ENCODE results near the gene IRAK1BP1.
A peak's percentile ranks its signal among the peaks of the same experiment; 100 is the strongest.
"Not testable (repeated sequence)": the region's sequence is repeated elsewhere in the genome, so short reads cannot be mapped to it uniquely, and the experiment has no call there.

IRAK1BP1 gene

GRCh38 chr6:78867370-78868040, at the start of gene IRAK1BP1:
TSS of gene IRAK1BP1 (plus strand) at chr6:78867551. CDS start at chr6:78867577, 26 bp downstream.
- DNase-seq: peak; percentile 87

GRCh38 chr6:78824045-78824444, 43.3 kb upstream of the IRAK1BP1 start:
- no peak for DNase-seq

GRCh38 chr6:78829407-78829806, 37.9 kb upstream of the IRAK1BP1 start:
- DNase-seq: no peak

- DNase-seq: no peak
These were observed 36.5 kb upstream of the IRAK1BP1 start for GRCh38 chr6:78830805-78831204.

GRCh38 chr6:78831492-78831891, 35.9 kb upstream of the IRAK1BP1 start:
- DNase-seq: no peak

- DNase-seq: no peak
These were observed 35.1 kb upstream of the IRAK1BP1 start for GRCh38 chr6:78832091-78832808.

GRCh38 chr6:78835817-78836216, 31.5 kb upstream of the IRAK1BP1 start:
- DNase-seq: no peak

- DNase-seq: no peak
These were observed 30.8 kb upstream of the IRAK1BP1 start for GRCh38 chr6:78836598-78836997.

GRCh38 chr6:78841111-78841510, 26.2 kb upstream of the IRAK1BP1 start:
- DNase-seq: no peak

GRCh38 chr6:78842953-78843352, 24.4 kb upstream of the IRAK1BP1 start:
- DNase-seq: no peak

GRCh38 chr6:78844899-78845298, 22.5 kb upstream of the IRAK1BP1 start:
- no peak for DNase-seq

- no peak for DNase-seq
These were observed 21.8 kb upstream of the IRAK1BP1 start for GRCh38 chr6:78845567-78845966.

GRCh38 chr6:78850621-78851020, 16.7 kb upstream of the IRAK1BP1 start:
- DNase-seq: no peak

GRCh38 chr6:78851156-78851555, 16.2 kb upstream of the IRAK1BP1 start:
- DNase-seq: no peak

- no peak for DNase-seq
These were observed 12.8 kb upstream of the IRAK1BP1 start for GRCh38 chr6:78854546-78854945.

- not testable (repeated sequence) for DNase-seq
These were observed 8.9 kb upstream of the IRAK1BP1 start for GRCh38 chr6:78858339-78858938.

- DNase-seq: no peak
These were observed 5.8 kb upstream of the IRAK1BP1 start for GRCh38 chr6:78861509-78861908.

- no peak for DNase-seq
These were observed 3.8 kb upstream of the IRAK1BP1 start for GRCh38 chr6:78863576-78863975.

GRCh38 chr6:78864957-78865356, 2.4 kb upstream of the IRAK1BP1 start:
- no peak for DNase-seq

GRCh38 chr6:78867020-78867369, 356 bp upstream of the IRAK1BP1 start:
- DNase-seq: no peak

- no peak for DNase-seq
These were observed 765 bp downstream of the IRAK1BP1 start for GRCh38 chr6:78868116-78868515.

- no peak for DNase-seq
These were observed 8.2 kb downstream of the IRAK1BP1 start for GRCh38 chr6:78875505-78875904.

GRCh38 chr6:78883651-78884050, 16.3 kb downstream of the IRAK1BP1 start:
- no peak for DNase-seq

GRCh38 chr6:78889901-78890300, 22.6 kb downstream of the IRAK1BP1 start:
- DNase-seq: not testable (repeated sequence)

All from NCI-H526 treated with DMSO at 0.1 percent for 48 hours (cell line).